Esophagus muscularis mucosa (tissue), 4 donors: ENCODE measurements around the gene NLRC4. TPM values are rescaled to one million over a fixed set of nuclear protein-coding genes. Genes with fewer than 3 reads are reported as not detected.

Source experiments
- DNase-seq: peaks from one replicate; pipeline ENCODE4 v3.0.0-alpha.2; 2017; ENCODE audit errors: extremely low spot score
- H3K27ac ChIP-seq, 4 donors: fragments of 200-600 bp; sonication (generic); replicated peaks in 1 of 4; 1 replicate in 3 of 4; 2 replicates in 1 of 4; pipeline ENCODE4 v1.5.1; 2016 to 2019; ENCODE audit warnings: mild to moderate bottlenecking in 1 of 4
- H3K27me3 ChIP-seq, 4 donors: fragments of 200-600 bp; sonication (generic); one replicate each; pipeline versions ENCODE4 v1.5.1 to v1.6.0; 2016 to 2019
- H3K36me3 ChIP-seq, 4 donors: fragments of 200-600 bp; sonication (generic); one replicate each; pipeline ENCODE4 v1.5.1; 2016 to 2019
- H3K4me1 ChIP-seq, 4 donors: fragments of 200-600 bp; sonication (generic); one replicate each; pipeline ENCODE4 v1.5.1; 2016 to 2019
- H3K4me3 ChIP-seq, 4 donors: fragments of 200-600 bp; sonication (generic); 1 replicate in 2 of 4; 2 replicates in 2 of 4; pipeline ENCODE4 v1.5.1; 2016 to 2019; ENCODE audit warnings: mild to moderate bottlenecking in 4 of 4, moderate library complexity in 1 of 4
- H3K9me3 ChIP-seq, 4 donors: fragments of 200-600 bp; sonication (generic); 1 replicate in 3 of 4; 2 replicates in 1 of 4; pipeline ENCODE4 v1.5.1; 2016 to 2019
- CTCF ChIP-seq, 3 experiments: fragments of 200-600 bp in 2 of 3; fragments of 450-650 bp in 1 of 3; sonication (generic) in 2 of 3; IDR thresholded peaks; one replicate each; pipeline ENCODE4 v1.5.1; 2017 to 2019; ENCODE audit warnings: antibody characterized with exemption in 3 of 3, mild to moderate bottlenecking in 2 of 3, moderate library complexity in 1 of 3
- EP300 ChIP-seq: sonication (generic); formaldehyde crosslinking; IDR thresholded peaks from one replicate; pipeline ENCODE4 v1.6.1; 2017; ENCODE audit warnings: antibody characterized with exemption
- POLR2A ChIP-seq: fragments of 450-650 bp; IDR thresholded peaks from one replicate; pipeline ENCODE4 v1.6.1; 2017; ENCODE audit warnings: antibody characterized with exemption, moderate library complexity, mild to moderate bottlenecking, low read depth
- POLR2AphosphoS5 ChIP-seq, 2 donors: sonication (generic); formaldehyde crosslinking; IDR thresholded peaks; one replicate each; pipeline ENCODE4 v1.6.1; 2017; ENCODE audit warnings: antibody characterized with exemption in 2 of 2
- WGBS: methylation state at CpG from one replicate; pipeline ENCODE4 v1.1.5; 2018; 5-methylcytosine and 5-hydroxymethylcytosine counted together
- intact Hi-C: fragments of 100-400 bp; cut with DNase I; formaldehyde crosslinking; loops from one replicate; pipeline ENCODE4 v1.15.1; 2023
- small RNA-seq, 3 donors: library from RNA; depleted of rRNA; stranded (forward); fragments of <200 nt; gene quantifications; one replicate each; pipeline ENCODE3, GENCODE V24; 2016
- total RNA-seq, 4 donors: library from RNA; depleted of rRNA; stranded (reverse); fragments of >200 nt; gene quantifications; one replicate each; pipeline versions ENCODE4 v1.1.0 to v1.2.1, GENCODE V29; 2016

The NLRC4 gene
- total RNA-seq, 4 donors from 2014 or later: 0.42 to 3.1 (median 0.70) TPM

- H3K4me3 ChIP-seq: no peak overlapping the region
- H3K27ac ChIP-seq: no peak overlapping the region
- no peaks in the 10 kb centered on the region for H3K9me3 ChIP-seq
- no peaks in the 10 kb centered on the region for H3K27me3 ChIP-seq
- no peak for DNase-seq
- TF ChIP-seq POLR2AphosphoS5 (IDR thresholded peaks at IDR 0.05) (no peak), EP300 (no peak), POLR2A (no peak), CTCF (IDR thresholded peaks at IDR 0.05) (no peak)
- intact Hi-C loops: no loop called here
- no peaks in the 10 kb centered on the region for H3K4me1 ChIP-seq
- 95% methylated on average over 1 of the region's 1 CpG for WGBS
- H3K36me3 ChIP-seq: peaks cover 28 to 72% (median 61%) of the 10 kb centered on the region in 4 donors
Observed at GRCh38 chr2:32200814-32201213, 63.9 kb downstream of the NLRC4 start.

- Histone ChIP-seq H3K27me3 (no peaks in the 10 kb centered on the region), H3K4me1 (no peaks in the 10 kb centered on the region), H3K9me3 (no peaks in the 10 kb centered on the region), H3K4me3 (no peak overlapping the region), H3K36me3 (peaks cover 1 to 49% (median 29%) of the 10 kb centered on the region in 4 donors), H3K27ac (no peak overlapping the region)
- intact Hi-C loops: no loop called here
- no peak for TF ChIP-seq EP300
- no peak for TF ChIP-seq POLR2AphosphoS5 (IDR thresholded peaks at IDR 0.05)
- TF ChIP-seq POLR2A: no peak
- TF ChIP-seq CTCF (IDR thresholded peaks at IDR 0.05): no peak
- DNase-seq: no peak
- WGBS: 93% methylated on average over 1 of the region's 1 CpG
Observed at GRCh38 chr2:32192418-32192817, 72.3 kb downstream of the NLRC4 start.

- no peaks in the 10 kb centered on the region for H3K27me3 ChIP-seq
- no peak overlapping the region for H3K4me3 ChIP-seq
- H3K4me1 ChIP-seq: no peaks in the 10 kb centered on the region
- intact Hi-C loops: no loop called here
- peaks cover 0 to 55% (median 32%) of the 10 kb centered on the region in 4 donors for H3K36me3 ChIP-seq
- no peaks in the 10 kb centered on the region for H3K9me3 ChIP-seq
- no peak overlapping the region for H3K27ac ChIP-seq
- no peak for DNase-seq
- WGBS: 95% methylated on average over 6 of the region's 6 CpGs
- no peak for TF ChIP-seq EP300
Observed at GRCh38 chr2:32189011-32189410, 75.7 kb downstream of the NLRC4 start.

GRCh38 chr2:32182667-32183066 lies 82.0 kb downstream of the NLRC4 start:
- no peak overlapping the region for H3K27ac ChIP-seq
- WGBS: 93% methylated on average over 5 of the region's 6 CpGs
- TF ChIP-seq CTCF (IDR thresholded peaks at IDR 0.05) (no peak), POLR2A (no peak), POLR2AphosphoS5 (IDR thresholded peaks at IDR 0.05) (no peak), EP300 (no peak)
- H3K36me3 ChIP-seq: peaks cover 11 to 71% (median 36%) of the 10 kb centered on the region in 4 donors
- no peak overlapping the region for H3K4me3 ChIP-seq
- no peaks in the 10 kb centered on the region for H3K9me3 ChIP-seq
- intact Hi-C loops: no loop called here
- H3K4me1 ChIP-seq: no peaks in the 10 kb centered on the region
- no peaks in the 10 kb centered on the region for H3K27me3 ChIP-seq
- DNase-seq: no peak

Small RNAs within 50 kb of the gene (small RNA-seq; reads per million reads assigned to genes)
- gene RNU6-647P: 0 reads per million in 3 donors

Other genes starting within 250 kb of the NLRC4 start
- 10 to 100 TPM; 52.6 to 83.1 (median 61.1) TPM for gene DPY30, start 225.1 kb downstream of the NLRC4 start, total RNA-seq
- 10 to 100 TPM; 13.3 to 16.6 (median 14.4) TPM for gene SPAST, start 201.3 kb downstream of the NLRC4 start, total RNA-seq
- gene SLC30A6, start 99.0 kb downstream of the NLRC4 start, total RNA-seq: 10 to 100 TPM; 12.9 to 16.9 (median 15.3) TPM
- 10 to 100 TPM; 11.9 to 26.3 (median 21.3) TPM for gene YIPF4, start 13.0 kb upstream of the NLRC4 start, total RNA-seq
- 100 to 1,000 TPM in 1 of 4 donors, 10 to 100 TPM in 3; 74.2 to 103 (median 79.8) TPM for gene BIRC6, start 92.1 kb upstream of the NLRC4 start, total RNA-seq